Stimulated activated CD8-positive, alpha-beta memory T cell treated with anti-CD3 and anti-CD28 coated beads, Interleukin-4, amount 100 ng/mL, for 48 hours (primary cell): ENCODE measurements around the gene NCMAP.
"Not testable (repeated sequence)": the region's sequence is repeated elsewhere in the genome, so short reads cannot be mapped to it uniquely, and the experiment has no call there.

ENCODE experiments used
- DNase-seq: peaks from one replicate; pipeline ENCODE4 v3.0.0-alpha.2; 2020

Gene NCMAP

GRCh38 chr1:24544239-24544638 lies 11.6 kb upstream of the NCMAP start:
- DNase-seq, result no peak

- DNase-seq, result peak; percentile 3
Measured at GRCh38 chr1:24545662-24546061, 10.2 kb upstream of the NCMAP start.

- DNase-seq, result no peak
Measured at GRCh38 chr1:24547195-24547594, 8.7 kb upstream of the NCMAP start.

GRCh38 chr1:24548070-24548469 lies 7.8 kb upstream of the NCMAP start:
- DNase-seq, result no peak

GRCh38 chr1:24549210-24549609 lies 6.7 kb upstream of the NCMAP start:
- DNase-seq, result not testable (repeated sequence)

- DNase-seq, result no peak
Measured at GRCh38 chr1:24551290-24551959, 4.5 kb upstream of the NCMAP start.

GRCh38 chr1:24551960-24552571 lies 3.8 kb upstream of the NCMAP start:
- DNase-seq, result no peak

GRCh38 chr1:24553931-24554330 lies 2.0 kb upstream of the NCMAP start:
- no peak for DNase-seq

- no peak for DNase-seq
Measured at GRCh38 chr1:24554714-24555113, 1.2 kb upstream of the NCMAP start.

GRCh38 chr1:24556414-24556795 lies 518 bp downstream of the NCMAP start:
- no peak for DNase-seq

GRCh38 chr1:24557220-24557619 lies 1.3 kb downstream of the NCMAP start:
- DNase-seq, result no peak

- DNase-seq, result no peak
Measured at GRCh38 chr1:24557711-24558131, 1.8 kb downstream of the NCMAP start.

- DNase-seq, result no peak
Measured at GRCh38 chr1:24558455-24558854, 2.6 kb downstream of the NCMAP start.

GRCh38 chr1:24558902-24559791 lies 3.3 kb downstream of the NCMAP start:
- DNase-seq, result no peak

GRCh38 chr1:24560361-24560760 lies 4.5 kb downstream of the NCMAP start:
- DNase-seq, result no peak

GRCh38 chr1:24562625-24563024 lies 6.7 kb downstream of the NCMAP start:
- DNase-seq, result no peak

- no peak for DNase-seq
Measured at GRCh38 chr1:24564695-24565094, 8.8 kb downstream of the NCMAP start.

GRCh38 chr1:24566236-24566867 lies 10.5 kb downstream of the NCMAP start:
- DNase-seq, result no peak

GRCh38 chr1:24567792-24568388 lies 12.0 kb downstream of the NCMAP start:
- no peak for DNase-seq

GRCh38 chr1:24568475-24568874 lies 12.6 kb downstream of the NCMAP start:
- no peak for DNase-seq

- no peak for DNase-seq
Measured at GRCh38 chr1:24570265-24571125, 14.6 kb downstream of the NCMAP start.

- no peak for DNase-seq
Measured at GRCh38 chr1:24572301-24572700, 16.4 kb downstream of the NCMAP start.
